Stomach (tissue), 9 donors: ENCODE data around the gene PEX26. TPM values are rescaled to one million over a fixed set of nuclear protein-coding genes. Genes with fewer than 3 reads are reported as not detected.
"Not testable (repeated sequence)": the region's sequence is repeated elsewhere in the genome, so short reads cannot be mapped to it uniquely, and the experiment has no call there.

Experiments
- DNase-seq, 2 donors: peaks; one replicate each; pipeline versions ENCODE4 v3.0.0 to v3.0.0-alpha.2; 2013 to 2019
- H3K27ac ChIP-seq, 5 donors: fragments of 200-600 bp in 4 of 5; sonication (generic) in 4 of 5; one replicate each; pipeline ENCODE4 v1.5.1; 2013 to 2019; ENCODE audit warnings: mild to moderate bottlenecking in 1 of 5, moderate library complexity in 1 of 5
- H3K27me3 ChIP-seq, 3 donors: fragments of 200-600 bp; sonication (generic); one replicate each; pipeline ENCODE4 v1.5.1; 2017 to 2019; ENCODE audit warnings: mixed run types in 1 of 3
- H3K36me3 ChIP-seq, 4 donors: fragments of 200-600 bp; sonication (generic); 1 replicate in 3 of 4; 2 replicates in 1 of 4; pipeline ENCODE4 v1.5.1; 2016 to 2019
- H3K4me1 ChIP-seq, 4 donors: fragments of 200-600 bp; sonication (generic); one replicate each; pipeline ENCODE4 v1.5.1; 2016 to 2019
- H3K4me3 ChIP-seq, 4 donors: fragments of 200-600 bp; sonication (generic) in 3 of 4; one replicate each; pipeline ENCODE4 v1.5.1; 2016 to 2019; ENCODE audit warnings: mild to moderate bottlenecking in 1 of 4
- H3K9me3 ChIP-seq, 4 donors: fragments of 200-600 bp; sonication (generic); one replicate each; pipeline ENCODE4 v1.5.1; 2016 to 2019
- CTCF ChIP-seq, 7 experiments: fragments of 450-650 bp in 4 of 7; fragments of 200-600 bp in 3 of 7; sonication (generic) in 3 of 7; IDR thresholded peaks; one replicate each; pipeline ENCODE4 v1.5.1; 2016 to 2019; ENCODE audit warnings: antibody characterized with exemption in 7 of 7, control low read depth in 2 of 7, mild to moderate bottlenecking in 1 of 7
- EP300 ChIP-seq: sonication (generic); formaldehyde crosslinking; IDR thresholded peaks from one replicate; pipeline ENCODE4 v1.6.1; 2017; ENCODE audit warnings: antibody characterized with exemption
- POLR2A ChIP-seq, 4 donors: fragments of 450-650 bp; IDR thresholded peaks; one replicate each; pipeline ENCODE4 v1.6.1; 2016; ENCODE audit warnings: antibody characterized with exemption in 4 of 4, control low read depth in 2 of 4, mild to moderate bottlenecking in 1 of 4, moderate library complexity in 1 of 4
- POLR2AphosphoS5 ChIP-seq, 3 donors: sonication (generic); formaldehyde crosslinking; IDR thresholded peaks; one replicate each; pipeline ENCODE4 v1.6.1; 2016; ENCODE audit warnings: antibody characterized with exemption in 3 of 3
- WGBS, 5 donors: extraction: QIAGEN DNeasy Blood & Tissue Kit in 3 of 5; methylation state at CpG; one replicate each; pipeline versions ENCODE4 v1.1.5 to v1.1.7; 2013 to 2018; 5-methylcytosine and 5-hydroxymethylcytosine counted together
- intact Hi-C: fragments of 100-400 bp; cut with DNase I; formaldehyde crosslinking; loops from one replicate; pipeline ENCODE4 v1.15.1; 2023; ENCODE audit warnings: low total_unique reads
- polyA plus RNA-seq, 3 donors: library from polyadenylated mRNA; stranded (reverse); fragments of 200-250 nt; gene quantifications; one replicate each; pipeline ENCODE4 v1.2.3, GENCODE V29; 2013
- total RNA-seq, 5 donors: library from RNA; depleted of rRNA; stranded (reverse); fragments of >200 nt; gene quantifications; one replicate each; pipeline versions ENCODE4 v1.1.0 to v1.2.3, GENCODE V29; 2014 to 2016
- donor health status: healthy with polysubstance abuse.
- donor health status: Bipolar disorder and iron deficiency.
- donor health status: healthy.

The PEX26 gene
- total and polyA plus RNA-seq, 8 donors = 6.7 to 564 (median 16.5) TPM

GRCh38 chr22:18062421-18062820 lies 15.4 kb upstream of the PEX26 start:
- intact Hi-C loops = no loop called here
- Histone ChIP-seq H3K36me3 (no peaks in the 10 kb centered on the region), H3K4me1 (peaks cover 2 to 37% (median 19%) of the 10 kb centered on the region in 4 donors), H3K9me3 (no peaks in the 10 kb centered on the region), H3K4me3 (no peak overlapping the region), H3K27ac (peak overlapping the region in 2 of 5 donors; percentile 69 to 88), H3K27me3 (peaks cover 0 to 12% (median 0%) of the 10 kb centered on the region in 3 donors)
- 87 to 91% (median 90%) methylated on average over 3 of the region's 3 CpGs for WGBS, 5 donors
- TF ChIP-seq POLR2AphosphoS5 (IDR thresholded peaks at IDR 0.05) (no peak), CTCF (IDR thresholded peaks at IDR 0.05) (no peak), POLR2A (IDR thresholded peaks at IDR 0.05) (no peak), EP300 (no peak)
- no peak for DNase-seq

- no peaks in the 10 kb centered on the region for H3K9me3 ChIP-seq
- DNase-seq = no peak
- H3K4me3 ChIP-seq = no peak overlapping the region
- H3K4me1 ChIP-seq = peaks cover 0 to 34% (median 16%) of the 10 kb centered on the region in 4 donors
- peaks cover 0 to 12% (median 0%) of the 10 kb centered on the region in 3 donors for H3K27me3 ChIP-seq
- TF ChIP-seq CTCF (IDR thresholded peaks at IDR 0.05) = no peak
- H3K27ac ChIP-seq = peak overlapping the region in 2 of 5 donors; percentile 69 to 88
- H3K36me3 ChIP-seq = no peaks in the 10 kb centered on the region
- intact Hi-C loops = no loop called here
- WGBS, 5 donors = 74 to 94% (median 91%) methylated on average over 6 to 7 of the region's 7 CpGs
Observed at GRCh38 chr22:18063306-18063705, 14.5 kb upstream of the PEX26 start.

- DNase-seq, H3K9me3 ChIP-seq, H3K36me3 ChIP-seq, intact Hi-C loops, H3K4me3 ChIP-seq: not testable (repeated sequence)
- Histone ChIP-seq H3K27ac (peak overlapping the region in 2 of 5 donors; percentile 69 to 88), H3K4me1 (peaks cover 0 to 35% (median 18%) of the 10 kb centered on the region in 4 donors), H3K27me3 (peaks cover 0 to 12% (median 0%) of the 10 kb centered on the region in 3 donors)
- WGBS, 5 donors = 76 to 92% (median 84%) methylated on average over 6 of the region's 6 CpGs
Observed at GRCh38 chr22:18063715-18064114, 14.1 kb upstream of the PEX26 start.

- Histone ChIP-seq H3K27me3 (peaks cover 0 to 12% (median 0%) of the 10 kb centered on the region in 3 donors), H3K36me3 (no peaks in the 10 kb centered on the region), H3K27ac (peak overlapping the region in 1 of 5 donors; percentile 40), H3K9me3 (no peaks in the 10 kb centered on the region), H3K4me3 (no peak overlapping the region), H3K4me1 (peaks cover 0 to 40% (median 21%) of the 10 kb centered on the region in 4 donors)
- TF ChIP-seq CTCF (IDR thresholded peaks at IDR 0.05) (no peak), EP300 (no peak), POLR2A (IDR thresholded peaks at IDR 0.05) (no peak), POLR2AphosphoS5 (IDR thresholded peaks at IDR 0.05) (no peak)
- 70 to 87% (median 77%) methylated on average over 7 of the region's 7 CpGs for WGBS, 5 donors
- no peak for DNase-seq
- intact Hi-C loops = no loop called here
Observed at GRCh38 chr22:18064636-18065035, 13.2 kb upstream of the PEX26 start.

- 60 to 79% (median 69%) methylated on average over 9 of the region's 9 CpGs for WGBS, 5 donors
- Histone ChIP-seq H3K9me3 (no peaks in the 10 kb centered on the region), H3K4me1 (peaks cover 0 to 40% (median 21%) of the 10 kb centered on the region in 4 donors), H3K4me3 (no peak overlapping the region), H3K36me3 (no peaks in the 10 kb centered on the region), H3K27me3 (peaks cover 0 to 12% (median 0%) of the 10 kb centered on the region in 3 donors), H3K27ac (peak overlapping the region in 1 of 5 donors; percentile 40)
- DNase-seq = no peak
- TF ChIP-seq CTCF (IDR thresholded peaks at IDR 0.05) (no peak), POLR2AphosphoS5 (IDR thresholded peaks at IDR 0.05) (no peak), POLR2A (IDR thresholded peaks at IDR 0.05) (no peak)
- intact Hi-C loops = no loop called here
Observed at GRCh38 chr22:18065256-18065655, 12.5 kb upstream of the PEX26 start.
